Activated T-cell treated with anti-CD3 and anti-CD28 coated beads, Interleukin-2, amount 50 U/mL, for 72 hours (primary cell): ENCODE results near the gene HOXA13. TPM values are rescaled to one million over a fixed set of nuclear protein-coding genes. Genes with fewer than 3 reads are reported as not detected.

Source experiments
- ATAC-seq, 2 donors: fragments of 150-1000 bp; cut with Tn5 transposase; replicated peaks in 1 of 2; 2 replicates each; pipeline ENCODE4 v1.10.0; 2021; ENCODE audit warnings: moderate library complexity in 2 of 2, mild to moderate bottlenecking in 1 of 2
- DNase-seq, 2 donors: peaks; one replicate each; pipeline ENCODE4 v3.0.0; 2021 to 2022; ENCODE audit warnings: mixed read lengths in 1 of 2
- H3K27ac Mint-ChIP-seq: one replicate; pipeline ENCODE4 v1.8.0; 2022; ENCODE audit warnings: mild to moderate bottlenecking, moderate library complexity, mixed read lengths
- H3K27me3 Mint-ChIP-seq: one replicate; pipeline ENCODE4 v1.8.0; 2022; ENCODE audit warnings: low read depth, mixed read lengths
- H3K36me3 Mint-ChIP-seq, 2 donors: one replicate each; pipeline ENCODE4 v1.8.0; 2022; ENCODE audit warnings: mixed read lengths in 2 of 2, mild to moderate bottlenecking in 1 of 2; ENCODE audit not compliant: insufficient read depth in 2 of 2
- H3K4me1 Mint-ChIP-seq: one replicate; pipeline ENCODE4 v1.8.0; 2022; ENCODE audit warnings: low read depth, mixed read lengths
- H3K4me3 Mint-ChIP-seq, 2 donors: one replicate each; pipeline ENCODE4 v1.8.0; 2022; ENCODE audit warnings: mild to moderate bottlenecking in 2 of 2, mixed read lengths in 2 of 2, moderate library complexity in 2 of 2
- H3K9me3 Mint-ChIP-seq, 2 donors: one replicate each; pipeline ENCODE4 v1.8.0; 2022; ENCODE audit warnings: mixed read lengths in 2 of 2
- total RNA-seq, 2 donors: library from RNA; stranded (reverse); gene quantifications; one replicate each; pipeline ENCODE4 v1.2.3, GENCODE V29; 2022

The HOXA13 gene
- total RNA-seq, 2 donors from 2014 or later, result not detected

DNA sequence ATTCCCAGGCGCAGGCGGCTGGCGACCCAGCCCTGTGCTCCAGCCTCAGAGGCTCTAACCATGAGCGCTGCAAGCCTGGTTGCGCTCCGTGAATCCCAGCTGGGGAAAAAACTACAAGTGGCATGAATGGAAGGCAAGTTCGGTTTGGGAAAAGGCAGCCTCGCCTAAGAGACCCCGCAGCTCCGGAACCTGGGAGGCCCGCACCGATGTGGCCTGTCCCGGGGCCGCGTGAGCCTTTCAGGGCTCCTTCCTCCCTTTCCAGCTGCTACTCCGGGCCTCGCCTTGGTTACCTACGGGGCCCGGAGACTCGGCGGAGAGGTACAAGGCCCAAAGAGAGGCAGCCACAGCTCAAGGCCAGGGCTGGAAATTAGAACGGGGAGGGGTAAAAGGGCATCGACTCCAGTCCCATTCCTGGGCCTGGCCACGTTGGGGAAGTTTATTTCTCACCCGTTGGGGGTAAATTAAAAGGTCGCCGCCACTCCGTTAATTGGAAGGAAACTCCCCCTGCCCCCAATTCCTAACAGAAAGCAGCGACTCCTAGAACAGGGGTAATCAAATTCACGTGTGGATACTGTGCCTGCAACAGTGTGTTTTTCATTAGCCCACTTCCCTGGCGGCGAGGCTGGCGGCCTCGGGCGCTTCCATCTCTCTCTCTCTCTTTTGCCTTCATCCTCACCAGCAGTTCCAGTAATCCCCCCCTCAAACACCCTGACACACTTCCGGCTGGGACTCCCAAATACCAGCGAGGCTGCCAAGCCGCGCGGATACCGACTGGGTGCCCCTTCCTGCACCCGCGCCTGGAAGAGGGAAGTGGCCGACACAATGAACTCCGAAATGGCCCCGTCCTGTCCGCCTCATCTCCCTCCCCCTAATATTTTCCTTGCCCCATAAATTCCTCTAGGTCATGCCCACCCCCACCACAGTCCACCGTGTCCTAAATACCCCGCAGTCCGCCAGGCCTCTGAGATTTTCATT is 33.1 kb downstream of the HOXA13 start:
- Mint-ChIP-seq H3K27ac (peak overlapping the region; percentile 41), H3K27me3 (peaks cover 81% of the 10 kb centered on the region), H3K4me1 (peaks cover 33% of the 10 kb centered on the region), H3K4me3 (peak overlapping the region; percentile 16 to 47), H3K36me3 (peaks cover 0 to 3% of the 10 kb centered on the region in 2 donors), H3K9me3 (no peaks in the 10 kb centered on the region)
- ATAC-seq, result no peak
- no peak for DNase-seq

DNA sequence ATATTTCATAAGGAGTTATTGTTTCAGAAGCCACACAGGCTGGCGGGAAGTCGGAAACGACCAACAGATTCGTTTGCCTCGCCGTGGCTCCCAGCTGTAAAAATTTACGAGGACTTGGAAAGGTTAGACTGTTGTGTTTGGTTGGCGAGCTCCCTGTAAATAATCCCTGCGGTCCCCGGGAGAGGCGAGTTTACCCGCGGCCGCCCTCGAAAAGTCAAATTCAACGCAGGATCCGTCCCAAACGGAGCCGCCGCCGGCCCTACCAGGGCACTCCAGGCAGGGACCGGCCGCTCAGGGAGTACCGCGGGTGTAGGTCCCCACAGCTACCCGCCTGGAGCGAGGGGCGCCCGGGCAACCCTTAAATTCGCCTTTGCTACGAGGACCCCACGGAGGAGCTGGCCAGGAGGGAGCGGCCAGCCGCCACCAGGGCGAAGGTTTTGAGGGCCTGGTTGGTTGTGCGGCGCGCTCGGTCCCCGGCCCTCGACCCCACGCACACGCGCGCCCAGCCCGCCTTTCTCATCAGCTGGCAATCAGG is 33.8 kb downstream of the HOXA13 start:
- ATAC-seq, result no peak
- Mint-ChIP-seq H3K36me3 (peaks cover 0 to 3% of the 10 kb centered on the region in 2 donors), H3K4me3 (peak overlapping the region; percentile 65 to 67), H3K4me1 (peaks cover 27% of the 10 kb centered on the region), H3K27me3 (peaks cover 74% of the 10 kb centered on the region), H3K27ac (peak overlapping the region; percentile 68), H3K9me3 (no peaks in the 10 kb centered on the region)
- no peak for DNase-seq

DNA sequence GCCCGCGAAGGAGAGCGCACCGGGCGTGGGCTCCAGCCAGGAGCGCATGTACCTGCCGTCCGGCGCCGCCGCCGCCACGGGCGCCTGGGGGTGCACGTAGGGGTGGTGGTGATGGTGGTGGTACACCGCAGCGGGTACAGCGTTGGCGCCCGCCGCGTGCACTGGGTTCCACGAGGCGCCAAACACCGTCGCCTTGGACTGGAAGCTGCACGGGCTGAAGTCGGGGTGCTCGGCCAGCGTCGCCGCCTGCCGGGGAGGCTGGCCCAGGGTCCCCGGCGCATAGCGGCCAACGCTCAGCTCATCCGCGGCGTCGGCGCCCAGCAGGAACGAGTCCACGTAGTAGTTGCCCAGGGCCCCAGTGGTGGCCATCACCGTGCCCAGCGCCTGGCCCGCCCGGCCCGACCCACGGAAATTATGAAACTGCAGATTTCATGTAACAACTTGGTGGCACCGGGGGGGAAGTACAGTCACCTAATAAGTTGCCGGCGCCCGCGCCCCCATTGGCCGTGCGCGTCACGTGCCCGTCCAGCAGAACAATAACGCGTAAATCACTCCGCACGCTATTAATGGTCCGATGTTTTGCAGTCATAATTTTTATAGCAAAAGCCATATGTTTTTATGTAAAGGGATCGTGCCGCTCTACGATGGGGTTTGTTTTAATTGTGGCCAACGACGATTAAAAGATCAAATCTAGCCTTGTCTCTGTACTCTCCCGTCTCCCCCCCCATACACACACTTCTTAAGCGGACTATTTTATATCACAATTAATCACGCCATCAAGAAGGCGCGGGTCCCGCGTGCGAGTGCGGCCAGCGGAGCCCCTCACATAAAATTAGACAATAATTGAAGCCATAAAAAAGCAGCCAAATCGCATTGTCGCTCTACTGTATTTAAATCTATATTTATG is 34.5 kb downstream of the HOXA13 start, which contains the start of gene HOXA9:
Gene HOXA9 (minus strand): TSS at position 449 of the 907 bp plus-strand sequence. CDS start 80 bp downstream, at position 369.
- H3K27me3 Mint-ChIP-seq, result peaks cover 69% of the 10 kb centered on the region
- no peaks in the 10 kb centered on the region for H3K9me3 Mint-ChIP-seq
- peak within 1 kb of the TSS; percentile 76 for H3K27ac Mint-ChIP-seq
- no peak for DNase-seq
- peaks cover 0 to 3% of the 10 kb centered on the region in 2 donors for H3K36me3 Mint-ChIP-seq
- no peak for ATAC-seq
- peak within 1 kb of the TSS; percentile 65 to 67 for H3K4me3 Mint-ChIP-seq
- H3K4me1 Mint-ChIP-seq, result peaks cover 28% of the 10 kb centered on the region

DNA sequence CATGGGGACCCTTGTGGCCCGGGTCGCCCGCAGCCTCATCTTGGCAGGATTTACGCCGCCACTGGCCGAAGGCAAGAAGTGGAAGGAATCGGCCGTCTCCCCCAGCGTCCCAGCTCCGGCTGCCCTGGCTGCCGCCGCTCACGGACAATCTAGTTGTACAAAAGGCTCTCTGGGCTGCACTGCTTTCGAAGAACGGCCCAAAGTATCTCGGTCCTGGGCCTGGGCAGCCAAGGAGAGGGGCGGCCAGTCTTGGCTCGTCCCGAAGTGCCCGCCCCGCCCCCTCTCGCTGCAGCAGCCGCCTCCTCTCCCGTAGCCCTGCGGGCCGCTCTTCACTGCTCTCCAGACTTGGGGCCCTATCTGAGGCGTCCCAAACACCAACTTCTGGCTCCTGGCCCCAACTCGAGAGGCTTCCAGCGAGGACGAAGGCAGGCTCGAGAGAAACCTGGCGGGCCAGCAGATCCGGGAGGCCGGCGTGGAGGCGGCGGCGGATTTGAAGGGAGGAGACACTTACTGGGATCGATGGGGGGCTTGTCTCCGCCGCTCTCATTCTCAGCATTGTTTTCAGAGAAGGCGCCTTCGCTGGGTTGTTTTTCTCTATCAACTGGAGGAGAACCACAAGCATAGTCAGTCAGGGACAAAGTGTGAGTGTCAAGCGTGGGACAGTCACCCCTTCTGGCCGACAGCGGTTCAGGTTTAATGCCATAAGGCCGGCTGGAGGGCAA is 35.4 kb downstream of the HOXA13 start:
- peaks cover 74% of the 10 kb centered on the region for H3K27me3 Mint-ChIP-seq
- H3K4me3 Mint-ChIP-seq, result peak overlapping the region; percentile 65
- DNase-seq, result no peak
- no peak for ATAC-seq
- peak overlapping the region; percentile 76 for H3K27ac Mint-ChIP-seq
- H3K36me3 Mint-ChIP-seq, result peaks cover 0 to 3% of the 10 kb centered on the region in 2 donors
- peaks cover 34% of the 10 kb centered on the region for H3K4me1 Mint-ChIP-seq
- no peaks in the 10 kb centered on the region for H3K9me3 Mint-ChIP-seq

DNA sequence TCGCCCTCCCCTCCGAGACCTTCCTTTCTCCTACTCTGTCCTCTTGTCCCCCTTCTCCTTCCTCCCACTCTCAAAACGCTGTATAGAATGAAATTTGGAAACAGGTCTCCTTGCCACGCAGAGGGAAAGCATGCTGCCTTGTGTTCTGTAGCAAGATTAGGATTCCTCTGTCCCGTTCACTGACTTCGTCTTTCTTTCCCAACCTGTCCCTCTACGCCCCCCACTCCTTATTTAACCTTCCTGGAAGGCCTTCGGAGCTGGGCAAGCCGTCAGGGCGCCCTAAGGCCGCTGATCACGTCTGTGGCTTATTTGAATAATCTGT is 35.9 kb downstream of the HOXA13 start:
- Mint-ChIP-seq H3K4me1 (peaks cover 35% of the 10 kb centered on the region), H3K9me3 (no peaks in the 10 kb centered on the region), H3K27ac (no peak overlapping the region), H3K36me3 (peaks cover 0 to 3% of the 10 kb centered on the region in 2 donors), H3K27me3 (peaks cover 77% of the 10 kb centered on the region), H3K4me3 (peak overlapping the region; percentile 29 to 65)
- ATAC-seq (no peak), DNase-seq (no peak)

DNA sequence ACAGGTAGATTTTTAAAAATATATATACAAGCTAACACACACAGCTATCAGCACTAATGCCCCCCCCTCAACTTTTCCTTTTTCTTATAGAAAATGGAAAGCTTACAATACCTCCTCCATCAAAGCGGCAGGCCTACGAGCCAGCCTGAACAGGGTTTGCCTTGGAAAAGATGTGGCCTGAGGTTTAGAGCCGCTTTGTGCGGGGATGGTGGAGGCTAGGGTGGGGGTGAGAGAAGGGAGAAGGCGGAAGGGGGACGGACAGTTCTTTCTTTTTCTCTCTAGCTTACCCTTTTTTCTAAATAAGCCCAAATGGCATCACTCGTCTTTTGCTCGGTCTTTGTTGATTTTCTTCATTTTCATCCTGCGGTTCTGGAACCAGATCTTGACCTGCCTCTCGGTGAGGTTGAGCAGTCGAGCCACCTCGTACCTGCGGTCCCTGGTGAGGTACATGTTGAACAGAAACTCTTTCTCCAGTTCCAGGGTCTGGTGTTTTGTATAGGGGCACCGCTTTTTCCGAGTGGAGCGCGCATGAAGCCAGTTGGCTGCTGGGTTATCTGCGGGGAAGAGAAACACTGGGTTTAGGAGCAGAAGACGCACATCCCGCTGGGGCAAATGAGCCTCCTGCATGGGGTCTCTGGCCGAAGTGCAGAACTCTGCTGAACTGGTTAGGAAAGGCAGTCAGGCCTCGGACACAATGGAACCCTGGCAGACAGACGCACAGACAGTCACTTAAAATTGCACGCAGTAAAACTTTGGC is 36.4 kb downstream of the HOXA13 start:
- no peak for ATAC-seq
- Mint-ChIP-seq H3K4me3 (no peak overlapping the region), H3K4me1 (peaks cover 36% of the 10 kb centered on the region), H3K27ac (no peak overlapping the region), H3K9me3 (no peaks in the 10 kb centered on the region), H3K36me3 (peaks cover 0 to under 1% of the 10 kb centered on the region in 2 donors), H3K27me3 (peaks cover 77% of the 10 kb centered on the region)
- no peak for DNase-seq

DNA sequence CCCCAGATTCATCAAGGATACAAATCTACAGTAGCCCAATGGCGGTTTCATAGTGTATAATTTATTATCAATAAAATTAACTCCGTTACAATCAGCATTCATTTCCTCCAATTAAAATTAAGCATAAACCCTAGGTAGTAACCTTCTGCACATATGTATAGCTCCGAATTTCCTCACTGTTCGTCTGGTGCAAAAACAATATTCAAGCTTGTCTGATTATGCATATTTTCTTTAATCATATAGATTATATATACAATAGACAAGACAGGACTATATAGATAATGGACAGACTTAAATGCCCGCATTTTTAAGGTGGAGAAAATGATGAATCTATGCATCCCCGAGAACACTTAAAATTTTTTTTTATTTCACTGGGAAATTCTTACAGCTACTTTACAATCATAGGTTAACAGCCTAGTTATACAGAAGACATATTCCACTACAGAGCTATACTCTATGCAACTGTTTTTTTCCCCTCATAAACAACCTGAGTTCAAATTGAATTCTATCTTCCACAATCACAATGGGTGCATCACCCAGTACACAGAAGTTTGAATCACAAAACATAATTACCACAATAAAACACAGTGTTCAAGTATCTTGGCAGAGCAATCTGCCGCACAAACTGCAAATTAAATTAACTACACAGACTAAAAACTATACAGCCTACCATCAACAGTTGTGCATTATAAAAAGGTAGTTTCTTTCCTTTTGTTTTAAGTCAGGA is 37.2 kb downstream of the HOXA13 start:
- H3K4me3 Mint-ChIP-seq, result no peak overlapping the region
- no peak for ATAC-seq
- peaks cover 77% of the 10 kb centered on the region for H3K27me3 Mint-ChIP-seq
- no peaks in the 10 kb centered on the region for H3K36me3 Mint-ChIP-seq
- no peaks in the 10 kb centered on the region for H3K9me3 Mint-ChIP-seq
- peaks cover 36% of the 10 kb centered on the region for H3K4me1 Mint-ChIP-seq
- no peak for DNase-seq
- no peak overlapping the region for H3K27ac Mint-ChIP-seq

DNA sequence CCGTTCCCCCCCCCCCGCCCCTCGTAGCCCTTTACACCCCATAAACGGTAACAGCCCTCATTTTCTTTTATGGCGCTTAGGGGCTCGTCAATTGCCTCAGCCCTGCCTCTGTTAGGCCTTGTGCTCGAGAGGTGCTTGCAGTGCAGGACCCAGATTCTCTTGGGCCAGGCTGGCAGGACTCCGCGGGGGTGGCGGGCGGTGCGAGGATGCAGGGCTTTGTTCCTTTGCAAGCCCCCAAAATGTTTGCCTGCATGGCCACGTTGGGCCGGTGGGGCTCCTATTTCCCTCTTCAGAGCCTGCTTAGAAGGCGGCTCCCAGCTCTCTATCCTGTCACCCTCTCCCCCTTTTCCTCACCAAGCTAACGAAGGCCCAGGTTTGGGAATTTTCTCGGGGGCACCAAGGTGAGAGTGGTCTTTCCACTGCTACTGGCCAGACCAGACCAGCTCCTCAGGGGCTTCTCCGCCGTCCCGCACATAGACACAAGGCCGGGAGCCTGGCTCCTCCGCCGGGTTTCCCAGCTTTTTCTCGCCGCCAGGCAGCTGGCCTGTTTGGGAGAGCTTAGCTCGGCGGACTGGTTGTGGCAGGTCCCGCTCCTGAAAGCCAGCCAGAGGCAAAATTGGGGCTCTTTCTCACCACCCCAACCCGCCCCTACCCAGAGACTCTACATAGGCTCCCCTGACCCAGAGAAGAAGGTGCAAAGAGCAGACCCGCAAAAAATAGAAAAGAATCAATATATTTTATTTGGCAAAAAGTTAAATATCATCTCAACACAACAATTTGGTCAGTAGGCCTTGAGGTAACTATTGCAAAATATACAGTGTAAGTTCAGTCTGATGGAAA is 38.0 kb downstream of the HOXA13 start:
- ATAC-seq (no peak), DNase-seq (no peak)
- Mint-ChIP-seq H3K4me1 (peaks cover 34% of the 10 kb centered on the region), H3K4me3 (no peak overlapping the region), H3K36me3 (no peaks in the 10 kb centered on the region), H3K27ac (no peak overlapping the region), H3K27me3 (peaks cover 77% of the 10 kb centered on the region), H3K9me3 (no peaks in the 10 kb centered on the region)

DNA sequence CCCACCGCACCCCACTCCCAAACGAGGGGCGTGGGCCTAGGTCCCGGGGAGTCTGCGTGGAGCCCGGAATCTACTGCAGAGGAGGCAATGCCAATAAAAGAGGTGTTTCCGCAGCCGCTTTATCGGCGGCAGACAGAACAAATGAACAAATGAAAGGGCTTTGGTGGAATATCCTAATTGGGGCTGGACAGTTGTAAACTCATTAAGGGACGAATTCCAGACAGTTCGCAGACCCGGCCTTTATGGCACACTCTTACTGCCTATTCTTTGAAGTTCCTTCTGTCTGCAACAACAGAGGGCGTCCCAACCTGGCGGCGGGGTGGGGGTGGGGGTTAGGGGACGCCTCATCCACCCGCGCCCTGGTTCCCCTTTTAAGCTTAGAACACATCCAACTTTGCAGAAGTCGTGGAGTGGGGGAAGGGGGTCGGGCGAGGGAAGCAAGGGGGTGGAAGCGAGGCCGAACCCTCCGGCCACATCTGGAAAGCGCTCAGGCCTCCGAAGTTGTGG is 38.6 kb downstream of the HOXA13 start:
- ATAC-seq (no peak), DNase-seq (no peak)
- no peaks in the 10 kb centered on the region for H3K36me3 Mint-ChIP-seq
- peaks cover 81% of the 10 kb centered on the region for H3K27me3 Mint-ChIP-seq
- H3K4me3 Mint-ChIP-seq, result peak overlapping the region; percentile 54 to 81
- H3K4me1 Mint-ChIP-seq, result peaks cover 35% of the 10 kb centered on the region
- H3K27ac Mint-ChIP-seq, result no peak overlapping the region
- no peaks in the 10 kb centered on the region for H3K9me3 Mint-ChIP-seq

DNA sequence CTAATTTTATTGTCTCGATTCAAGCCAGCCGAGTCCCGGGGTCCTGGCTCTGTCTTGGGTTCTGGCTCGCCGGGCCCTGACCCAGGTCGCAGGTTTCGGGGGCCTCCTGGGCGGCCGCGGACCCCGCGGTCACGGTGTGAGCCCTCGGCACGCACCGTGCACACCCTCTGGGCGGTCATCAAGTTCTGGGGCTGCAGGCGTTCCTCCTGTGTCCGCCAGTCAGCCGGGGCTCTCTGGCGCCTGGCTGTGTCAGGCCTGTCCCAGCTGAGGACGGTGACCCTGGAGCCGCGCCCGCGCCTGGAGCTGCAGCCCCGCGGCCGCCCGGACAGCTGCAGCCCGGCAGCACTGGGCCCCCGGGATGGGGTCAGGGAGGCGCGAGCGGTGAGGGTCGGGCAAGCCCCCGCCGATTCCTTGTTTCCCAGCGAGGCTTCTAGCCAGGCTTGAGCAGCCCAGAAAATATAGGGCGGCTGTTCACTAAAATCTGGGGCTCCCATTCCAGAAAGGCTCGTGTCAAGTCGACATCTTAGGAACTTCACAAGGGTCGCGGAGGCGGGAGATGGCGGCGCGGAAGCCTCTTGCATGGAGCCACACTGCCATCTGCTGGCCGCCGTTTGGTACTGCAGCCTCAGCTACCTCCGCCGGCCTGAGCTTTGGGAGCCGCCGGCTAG is 39.2 kb downstream of the HOXA13 start:
- Mint-ChIP-seq H3K27ac (no peak overlapping the region), H3K27me3 (peaks cover 82% of the 10 kb centered on the region), H3K4me3 (peak overlapping the region; percentile 54 to 81), H3K4me1 (peaks cover 35% of the 10 kb centered on the region), H3K9me3 (no peaks in the 10 kb centered on the region), H3K36me3 (no peaks in the 10 kb centered on the region)
- ATAC-seq (peak; percentile 65 to 66), DNase-seq (peak; percentile 84 to 86)
